ENCODE results near the gene SLC17A7. TPM values are rescaled to one million over a fixed set of nuclear protein-coding genes. Genes with fewer than 3 reads are reported as not detected.

SLC17A7 gene
- total and polyA plus RNA-seq, 2 of the 13 experiments (the other 11 are each of a cell fraction or from before 2014, with no cell fraction given), result 0.32 TPM; not detected in 1

DNA sequence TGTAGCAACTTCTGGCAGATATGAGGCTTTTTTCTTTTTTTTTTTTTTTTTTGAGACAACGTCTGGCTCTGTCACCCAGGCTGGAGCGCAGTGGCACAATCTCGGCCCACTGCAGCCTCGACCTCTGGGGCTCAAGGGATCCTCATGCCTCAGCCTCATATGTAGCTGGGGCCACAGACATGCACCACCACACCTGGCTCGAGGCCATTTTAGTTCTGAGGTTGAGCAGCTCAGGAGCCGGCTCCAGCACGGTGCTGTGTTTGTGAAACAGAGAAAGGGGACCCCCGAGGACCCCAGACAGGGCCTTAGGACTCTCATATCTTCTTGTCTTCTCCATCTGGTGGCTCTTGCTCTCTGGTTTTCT lies 29.3 kb upstream of the SLC17A7 start:
- in situ Hi-C loops (cut with HindIII; ENCODE audit: extremely low pct_ligation_motif_present, low pct_unique_long_range_greater_than_20kb), result no loop called here
- Histone ChIP-seq H3K9me3 (ENCODE audit: low read length) (no peaks in the 10 kb centered on the region), H3K27me3 (ENCODE audit: control insufficient read depth in 1 of 2, insufficient read depth in 2 of 2, low read length in 2 of 2) (no peaks in the 10 kb centered on the region; a peak in 1 of 5 replicates), H3K4me2 (ENCODE audit: low read depth, low read length) (no peak overlapping the region), H3K27ac (ENCODE audit: extremely low read length, insufficient read depth, low read length) (no peak overlapping the region), H4K20me1 (ENCODE audit: insufficient read depth, low read length) (no peaks in the 10 kb centered on the region), H3K36me3 (replicated peaks in 1 of 2; ENCODE audit: control insufficient read depth in 1 of 2, insufficient read depth in 2 of 2, low read length in 2 of 2) (peaks cover 0 to 6% of the 10 kb centered on the region in 2 experiments; a peak in 2 of 5 replicates), H3K9ac (ENCODE audit: insufficient read depth, low read depth, low read length) (no peak overlapping the region), H3K79me2 (ENCODE audit: insufficient read depth, low read length) (no peaks in the 10 kb centered on the region), H3K4me1 (ENCODE audit: insufficient read depth, low read length) (peaks cover 18% of the 10 kb centered on the region), H3K4me3 (replicated peaks in 1 of 3; ENCODE audit: insufficient read depth in 1 of 3, low read depth in 2 of 3, low read length in 3 of 3) (no peak overlapping the region), H2AFZ (ENCODE audit: low read length) (no peak overlapping the region)
- ChIA-PET POLR2A (interaction anchor here (1.1 kb wide), 1 partner anchor 19 kb away, joined by 3 read pairs; the partner anchor contains the start of gene PIH1D1), CTCF (ENCODE audit: low intra/inter-chr PET ratio, low total read pairs) (no interaction called here)
- no peak for FAIRE-seq
- ATAC-seq, result no peak
- no peak for DNase-seq (ENCODE audit: low spot score)
- intact Hi-C loops (cut with micrococcal nuclease; ENCODE audit: unreplicated experiment), result no loop called here
- BruUV-seq (replicated peaks), result no TSS peak
- 79% methylated on average over 8 of the region's 8 CpGs for WGBS (ENCODE audit: low lambda C conversion rate)
- TF ChIP-seq ZNF441 (CRISPR knock-in tag; IDR thresholded peaks at IDR 0.05; ENCODE audit: borderline replicate concordance) (no peak), YEATS2 (CRISPR knock-in tag; IDR thresholded peaks at IDR 0.05; ENCODE audit: borderline replicate concordance) (no peak), ZNF7 (CRISPR knock-in tag; IDR thresholded peaks at IDR 0.05) (no peak), MTA3 (CRISPR knock-in tag; IDR thresholded peaks at IDR 0.05) (no peak), RBM39 (IDR thresholded peaks at IDR 0.05; ENCODE audit: low read depth, low read length, poor library complexity, severe bottlenecking) (no peak), NAIF1 (CRISPR knock-in tag; IDR thresholded peaks at IDR 0.05; ENCODE audit: borderline replicate concordance) (no peak), SP1 (IDR thresholded peaks at IDR 0.05) (no peak), SP1 (CRISPR knock-in tag; IDR thresholded peaks at IDR 0.05) (no peak), ONECUT2 (CRISPR knock-in tag; IDR thresholded peaks at IDR 0.05) (no peak), ZNF552 (CRISPR knock-in tag; IDR thresholded peaks at IDR 0.05; ENCODE audit: borderline replicate concordance) (no peak), ZNF354B (CRISPR knock-in tag; IDR thresholded peaks at IDR 0.05) (no peak)
- TF ChIP-seq, protein P1, sequence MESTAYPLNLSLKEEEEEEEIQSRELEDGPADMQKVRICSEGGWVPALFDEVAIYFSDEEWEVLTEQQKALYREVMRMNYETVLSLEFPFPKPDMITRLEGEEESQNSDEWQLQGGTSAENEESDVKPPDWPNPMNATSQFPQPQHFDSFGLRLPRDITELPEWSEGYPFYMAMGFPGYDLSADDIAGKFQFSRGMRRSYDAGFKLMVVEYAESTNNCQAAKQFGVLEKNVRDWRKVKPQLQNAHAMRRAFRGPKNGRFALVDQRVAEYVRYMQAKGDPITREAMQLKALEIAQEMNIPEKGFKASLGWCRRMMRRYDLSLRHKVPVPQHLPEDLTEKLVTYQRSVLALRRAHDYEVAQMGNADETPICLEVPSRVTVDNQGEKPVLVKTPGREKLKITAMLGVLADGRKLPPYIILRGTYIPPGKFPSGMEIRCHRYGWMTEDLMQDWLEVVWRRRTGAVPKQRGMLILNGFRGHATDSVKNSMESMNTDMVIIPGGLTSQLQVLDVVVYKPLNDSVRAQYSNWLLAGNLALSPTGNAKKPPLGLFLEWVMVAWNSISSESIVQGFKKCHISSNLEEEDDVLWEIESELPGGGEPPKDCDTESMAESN (CRISPR knock-in tag; conservative IDR thresholded peaks at IDR 0.05), result no peak
- TF ChIP-seq, protein P2, sequence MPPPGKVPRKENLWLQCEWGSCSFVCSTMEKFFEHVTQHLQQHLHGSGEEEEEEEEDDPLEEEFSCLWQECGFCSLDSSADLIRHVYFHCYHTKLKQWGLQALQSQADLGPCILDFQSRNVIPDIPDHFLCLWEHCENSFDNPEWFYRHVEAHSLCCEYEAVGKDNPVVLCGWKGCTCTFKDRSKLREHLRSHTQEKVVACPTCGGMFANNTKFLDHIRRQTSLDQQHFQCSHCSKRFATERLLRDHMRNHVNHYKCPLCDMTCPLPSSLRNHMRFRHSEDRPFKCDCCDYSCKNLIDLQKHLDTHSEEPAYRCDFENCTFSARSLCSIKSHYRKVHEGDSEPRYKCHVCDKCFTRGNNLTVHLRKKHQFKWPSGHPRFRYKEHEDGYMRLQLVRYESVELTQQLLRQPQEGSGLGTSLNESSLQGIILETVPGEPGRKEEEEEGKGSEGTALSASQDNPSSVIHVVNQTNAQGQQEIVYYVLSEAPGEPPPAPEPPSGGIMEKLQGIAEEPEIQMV (CRISPR knock-in tag; IDR thresholded peaks at IDR 0.05; ENCODE audit: low read depth), result no peak
- TF ChIP-seq, protein P3, sequence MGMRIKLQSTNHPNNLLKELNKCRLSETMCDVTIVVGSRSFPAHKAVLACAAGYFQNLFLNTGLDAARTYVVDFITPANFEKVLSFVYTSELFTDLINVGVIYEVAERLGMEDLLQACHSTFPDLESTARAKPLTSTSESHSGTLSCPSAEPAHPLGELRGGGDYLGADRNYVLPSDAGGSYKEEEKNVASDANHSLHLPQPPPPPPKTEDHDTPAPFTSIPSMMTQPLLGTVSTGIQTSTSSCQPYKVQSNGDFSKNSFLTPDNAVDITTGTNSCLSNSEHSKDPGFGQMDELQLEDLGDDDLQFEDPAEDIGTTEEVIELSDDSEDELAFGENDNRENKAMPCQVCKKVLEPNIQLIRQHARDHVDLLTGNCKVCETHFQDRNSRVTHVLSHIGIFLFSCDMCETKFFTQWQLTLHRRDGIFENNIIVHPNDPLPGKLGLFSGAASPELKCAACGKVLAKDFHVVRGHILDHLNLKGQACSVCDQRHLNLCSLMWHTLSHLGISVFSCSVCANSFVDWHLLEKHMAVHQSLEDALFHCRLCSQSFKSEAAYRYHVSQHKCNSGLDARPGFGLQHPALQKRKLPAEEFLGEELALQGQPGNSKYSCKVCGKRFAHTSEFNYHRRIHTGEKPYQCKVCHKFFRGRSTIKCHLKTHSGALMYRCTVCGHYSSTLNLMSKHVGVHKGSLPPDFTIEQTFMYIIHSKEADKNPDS (CRISPR knock-in tag; IDR thresholded peaks at IDR 0.05), result no peak
- TF ChIP-seq, protein P4, sequence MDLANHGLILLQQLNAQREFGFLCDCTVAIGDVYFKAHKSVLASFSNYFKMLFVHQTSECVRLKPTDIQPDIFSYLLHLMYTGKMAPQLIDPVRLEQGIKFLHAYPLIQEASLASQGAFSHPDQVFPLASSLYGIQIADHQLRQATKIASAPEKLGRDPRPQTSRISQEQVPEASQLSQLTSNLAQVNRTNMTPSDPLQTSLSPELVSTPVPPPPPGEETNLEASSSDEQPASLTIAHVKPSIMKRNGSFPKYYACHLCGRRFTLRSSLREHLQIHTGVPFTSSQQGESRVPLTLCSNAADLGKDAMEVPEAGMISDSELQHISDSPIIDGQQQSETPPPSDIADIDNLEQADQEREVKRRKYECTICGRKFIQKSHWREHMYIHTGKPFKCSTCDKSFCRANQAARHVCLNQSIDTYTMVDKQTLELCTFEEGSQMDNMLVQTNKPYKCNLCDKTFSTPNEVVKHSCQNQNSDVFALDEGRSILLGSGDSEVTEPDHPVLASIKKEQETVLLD (CRISPR knock-in tag; IDR thresholded peaks at IDR 0.05; ENCODE audit: low read depth), result no peak
- TF ChIP-seq, protein P5, sequence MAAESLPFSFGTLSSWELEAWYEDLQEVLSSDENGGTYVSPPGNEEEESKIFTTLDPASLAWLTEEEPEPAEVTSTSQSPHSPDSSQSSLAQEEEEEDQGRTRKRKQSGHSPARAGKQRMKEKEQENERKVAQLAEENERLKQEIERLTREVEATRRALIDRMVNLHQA (CRISPR knock-in tag; IDR thresholded peaks at IDR 0.05), result no peak
